Measurements from ENCODE around the gene ZNF688. TPM values are rescaled to one million over a fixed set of nuclear protein-coding genes. Genes with fewer than 3 reads are reported as not detected.

ZNF688 gene
- total and polyA plus RNA-seq, 2 experiments from 2014 or later = 4.0 to 4.4 TPM

DNA sequence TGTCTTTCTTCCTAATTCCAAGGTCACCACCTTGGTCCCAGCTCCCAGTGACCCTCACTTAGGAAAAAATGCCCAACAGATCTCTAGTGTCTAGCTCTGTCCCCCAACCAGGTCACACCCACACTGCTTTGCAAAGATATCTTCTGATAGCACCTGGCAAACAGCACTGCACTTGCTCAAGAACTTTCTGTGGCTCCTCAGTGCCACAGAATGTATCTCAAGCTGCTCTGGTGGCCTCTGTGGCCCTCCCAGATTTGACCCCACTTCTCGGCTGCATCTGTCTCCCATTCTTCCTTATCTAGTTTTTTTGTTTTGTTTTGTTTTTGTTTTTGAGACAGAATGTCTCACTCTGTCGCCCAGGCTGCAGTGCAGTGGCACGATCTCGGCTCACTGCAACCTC lies 5.0 kb downstream of the ZNF688 start (continued):
- TF ChIP-seq NANOG (IDR thresholded peaks at IDR 0.05; ENCODE audit: borderline replicate concordance) (no peak), EZH2 (IDR thresholded peaks at IDR 0.05; ENCODE audit: low read depth, unreplicated experiment) (no peak), POLR2AphosphoS5 (IDR thresholded peaks at IDR 0.05; ENCODE audit: low read depth) (no peak), CREB1 (CRISPR knock-in tag; IDR thresholded peaks at IDR 0.05; ENCODE audit: low read depth) (no peak), EZH2phosphoT487 (IDR thresholded peaks at IDR 0.05; ENCODE audit: unreplicated experiment) (no peak), ZNF114 (CRISPR knock-in tag; IDR thresholded peaks at IDR 0.05) (no peak), ZNF331 (CRISPR knock-in tag; IDR thresholded peaks at IDR 0.05; ENCODE audit: low read depth) (no peak)
- TF ChIP-seq, protein P1, sequence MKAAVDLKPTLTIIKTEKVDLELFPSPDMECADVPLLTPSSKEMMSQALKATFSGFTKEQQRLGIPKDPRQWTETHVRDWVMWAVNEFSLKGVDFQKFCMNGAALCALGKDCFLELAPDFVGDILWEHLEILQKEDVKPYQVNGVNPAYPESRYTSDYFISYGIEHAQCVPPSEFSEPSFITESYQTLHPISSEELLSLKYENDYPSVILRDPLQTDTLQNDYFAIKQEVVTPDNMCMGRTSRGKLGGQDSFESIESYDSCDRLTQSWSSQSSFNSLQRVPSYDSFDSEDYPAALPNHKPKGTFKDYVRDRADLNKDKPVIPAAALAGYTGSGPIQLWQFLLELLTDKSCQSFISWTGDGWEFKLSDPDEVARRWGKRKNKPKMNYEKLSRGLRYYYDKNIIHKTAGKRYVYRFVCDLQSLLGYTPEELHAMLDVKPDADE (IDR thresholded peaks at IDR 0.05) = no peak
- TF ChIP-seq, protein P2, sequence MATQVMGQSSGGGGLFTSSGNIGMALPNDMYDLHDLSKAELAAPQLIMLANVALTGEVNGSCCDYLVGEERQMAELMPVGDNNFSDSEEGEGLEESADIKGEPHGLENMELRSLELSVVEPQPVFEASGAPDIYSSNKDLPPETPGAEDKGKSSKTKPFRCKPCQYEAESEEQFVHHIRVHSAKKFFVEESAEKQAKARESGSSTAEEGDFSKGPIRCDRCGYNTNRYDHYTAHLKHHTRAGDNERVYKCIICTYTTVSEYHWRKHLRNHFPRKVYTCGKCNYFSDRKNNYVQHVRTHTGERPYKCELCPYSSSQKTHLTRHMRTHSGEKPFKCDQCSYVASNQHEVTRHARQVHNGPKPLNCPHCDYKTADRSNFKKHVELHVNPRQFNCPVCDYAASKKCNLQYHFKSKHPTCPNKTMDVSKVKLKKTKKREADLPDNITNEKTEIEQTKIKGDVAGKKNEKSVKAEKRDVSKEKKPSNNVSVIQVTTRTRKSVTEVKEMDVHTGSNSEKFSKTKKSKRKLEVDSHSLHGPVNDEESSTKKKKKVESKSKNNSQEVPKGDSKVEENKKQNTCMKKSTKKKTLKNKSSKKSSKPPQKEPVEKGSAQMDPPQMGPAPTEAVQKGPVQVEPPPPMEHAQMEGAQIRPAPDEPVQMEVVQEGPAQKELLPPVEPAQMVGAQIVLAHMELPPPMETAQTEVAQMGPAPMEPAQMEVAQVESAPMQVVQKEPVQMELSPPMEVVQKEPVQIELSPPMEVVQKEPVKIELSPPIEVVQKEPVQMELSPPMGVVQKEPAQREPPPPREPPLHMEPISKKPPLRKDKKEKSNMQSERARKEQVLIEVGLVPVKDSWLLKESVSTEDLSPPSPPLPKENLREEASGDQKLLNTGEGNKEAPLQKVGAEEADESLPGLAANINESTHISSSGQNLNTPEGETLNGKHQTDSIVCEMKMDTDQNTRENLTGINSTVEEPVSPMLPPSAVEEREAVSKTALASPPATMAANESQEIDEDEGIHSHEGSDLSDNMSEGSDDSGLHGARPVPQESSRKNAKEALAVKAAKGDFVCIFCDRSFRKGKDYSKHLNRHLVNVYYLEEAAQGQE (IDR thresholded peaks at IDR 0.05; ENCODE audit: unreplicated experiment) = no peak

DNA sequence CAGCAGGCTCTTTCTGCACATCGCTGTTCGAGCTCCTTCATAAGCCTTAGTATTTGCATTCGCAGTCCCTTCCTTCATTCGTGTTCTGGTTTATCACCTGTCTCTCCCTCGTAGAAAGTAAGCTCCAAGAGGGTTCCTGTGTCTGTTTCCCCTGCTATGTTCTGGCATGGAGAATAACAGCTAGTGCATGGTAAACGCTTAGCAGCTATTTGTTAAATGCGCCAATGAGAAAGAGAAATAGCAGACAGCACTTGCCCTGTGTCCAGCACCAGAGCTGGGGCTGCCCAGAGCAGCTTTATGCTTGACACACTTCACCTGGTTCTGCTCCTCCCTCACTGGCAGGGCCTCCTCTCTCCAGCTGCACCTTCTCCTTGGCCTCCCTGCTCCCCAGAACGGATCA lies 5.5 kb downstream of the ZNF688 start:
- Histone ChIP-seq H3K27ac (ENCODE audit: low read depth) (no peak overlapping the region), H3K36me3 (ENCODE audit: insufficient read depth) (no peaks in the 10 kb centered on the region), H3F3A (replicated peaks; ENCODE audit: low read depth) (0 out of 2 replicates have a peak, but pooled peaks cover 5% of the 10 kb centered on the region), H3K27me3 (ENCODE audit: insufficient read depth) (no peaks in the 10 kb centered on the region), H3K79me2 (replicated peaks; ENCODE audit: insufficient read depth) (no peaks in the 10 kb centered on the region), H2AFZ (no peak overlapping the region), H4K20me1 (replicated peaks; ENCODE audit: insufficient read depth) (no peaks in the 10 kb centered on the region), H3K4me2 (no peak overlapping the region), H3K4me3 (no peak overlapping the region), H3K4me1 (ENCODE audit: insufficient read depth) (peaks cover 21% of the 10 kb centered on the region), H3K9me2 (ENCODE audit: insufficient read depth) (no peaks in the 10 kb centered on the region)
- H3K9me3 Mint-ChIP-seq = no peaks in the 10 kb centered on the region; the same call in 2 of the 3 replicates
- no peaks in the 10 kb centered on the region for H3K36me3 Mint-ChIP-seq (ENCODE audit: low read depth)
- ATAC-seq = no peak
- no peak overlapping the region for H3K27ac Mint-ChIP-seq
- no peak overlapping the region for H3K4me3 Mint-ChIP-seq
- H3K27me3 Mint-ChIP-seq (ENCODE audit: insufficient read depth, low read depth, poor library complexity) = peaks cover 16% of the 10 kb centered on the region
- no peak for DNase-seq (ENCODE audit: low spot score)
- peaks cover 16% of the 10 kb centered on the region for H3K4me1 Mint-ChIP-seq
- TF ChIP-seq STAT1 (IDR thresholded peaks at IDR 0.05; ENCODE audit: unreplicated experiment) = no peak
- TF ChIP-seq EZH2 (IDR thresholded peaks at IDR 0.05; ENCODE audit: low read depth, unreplicated experiment) = no peak
- TF ChIP-seq NANOG (IDR thresholded peaks at IDR 0.05; ENCODE audit: borderline replicate concordance) = no peak
- TF ChIP-seq, protein P3, sequence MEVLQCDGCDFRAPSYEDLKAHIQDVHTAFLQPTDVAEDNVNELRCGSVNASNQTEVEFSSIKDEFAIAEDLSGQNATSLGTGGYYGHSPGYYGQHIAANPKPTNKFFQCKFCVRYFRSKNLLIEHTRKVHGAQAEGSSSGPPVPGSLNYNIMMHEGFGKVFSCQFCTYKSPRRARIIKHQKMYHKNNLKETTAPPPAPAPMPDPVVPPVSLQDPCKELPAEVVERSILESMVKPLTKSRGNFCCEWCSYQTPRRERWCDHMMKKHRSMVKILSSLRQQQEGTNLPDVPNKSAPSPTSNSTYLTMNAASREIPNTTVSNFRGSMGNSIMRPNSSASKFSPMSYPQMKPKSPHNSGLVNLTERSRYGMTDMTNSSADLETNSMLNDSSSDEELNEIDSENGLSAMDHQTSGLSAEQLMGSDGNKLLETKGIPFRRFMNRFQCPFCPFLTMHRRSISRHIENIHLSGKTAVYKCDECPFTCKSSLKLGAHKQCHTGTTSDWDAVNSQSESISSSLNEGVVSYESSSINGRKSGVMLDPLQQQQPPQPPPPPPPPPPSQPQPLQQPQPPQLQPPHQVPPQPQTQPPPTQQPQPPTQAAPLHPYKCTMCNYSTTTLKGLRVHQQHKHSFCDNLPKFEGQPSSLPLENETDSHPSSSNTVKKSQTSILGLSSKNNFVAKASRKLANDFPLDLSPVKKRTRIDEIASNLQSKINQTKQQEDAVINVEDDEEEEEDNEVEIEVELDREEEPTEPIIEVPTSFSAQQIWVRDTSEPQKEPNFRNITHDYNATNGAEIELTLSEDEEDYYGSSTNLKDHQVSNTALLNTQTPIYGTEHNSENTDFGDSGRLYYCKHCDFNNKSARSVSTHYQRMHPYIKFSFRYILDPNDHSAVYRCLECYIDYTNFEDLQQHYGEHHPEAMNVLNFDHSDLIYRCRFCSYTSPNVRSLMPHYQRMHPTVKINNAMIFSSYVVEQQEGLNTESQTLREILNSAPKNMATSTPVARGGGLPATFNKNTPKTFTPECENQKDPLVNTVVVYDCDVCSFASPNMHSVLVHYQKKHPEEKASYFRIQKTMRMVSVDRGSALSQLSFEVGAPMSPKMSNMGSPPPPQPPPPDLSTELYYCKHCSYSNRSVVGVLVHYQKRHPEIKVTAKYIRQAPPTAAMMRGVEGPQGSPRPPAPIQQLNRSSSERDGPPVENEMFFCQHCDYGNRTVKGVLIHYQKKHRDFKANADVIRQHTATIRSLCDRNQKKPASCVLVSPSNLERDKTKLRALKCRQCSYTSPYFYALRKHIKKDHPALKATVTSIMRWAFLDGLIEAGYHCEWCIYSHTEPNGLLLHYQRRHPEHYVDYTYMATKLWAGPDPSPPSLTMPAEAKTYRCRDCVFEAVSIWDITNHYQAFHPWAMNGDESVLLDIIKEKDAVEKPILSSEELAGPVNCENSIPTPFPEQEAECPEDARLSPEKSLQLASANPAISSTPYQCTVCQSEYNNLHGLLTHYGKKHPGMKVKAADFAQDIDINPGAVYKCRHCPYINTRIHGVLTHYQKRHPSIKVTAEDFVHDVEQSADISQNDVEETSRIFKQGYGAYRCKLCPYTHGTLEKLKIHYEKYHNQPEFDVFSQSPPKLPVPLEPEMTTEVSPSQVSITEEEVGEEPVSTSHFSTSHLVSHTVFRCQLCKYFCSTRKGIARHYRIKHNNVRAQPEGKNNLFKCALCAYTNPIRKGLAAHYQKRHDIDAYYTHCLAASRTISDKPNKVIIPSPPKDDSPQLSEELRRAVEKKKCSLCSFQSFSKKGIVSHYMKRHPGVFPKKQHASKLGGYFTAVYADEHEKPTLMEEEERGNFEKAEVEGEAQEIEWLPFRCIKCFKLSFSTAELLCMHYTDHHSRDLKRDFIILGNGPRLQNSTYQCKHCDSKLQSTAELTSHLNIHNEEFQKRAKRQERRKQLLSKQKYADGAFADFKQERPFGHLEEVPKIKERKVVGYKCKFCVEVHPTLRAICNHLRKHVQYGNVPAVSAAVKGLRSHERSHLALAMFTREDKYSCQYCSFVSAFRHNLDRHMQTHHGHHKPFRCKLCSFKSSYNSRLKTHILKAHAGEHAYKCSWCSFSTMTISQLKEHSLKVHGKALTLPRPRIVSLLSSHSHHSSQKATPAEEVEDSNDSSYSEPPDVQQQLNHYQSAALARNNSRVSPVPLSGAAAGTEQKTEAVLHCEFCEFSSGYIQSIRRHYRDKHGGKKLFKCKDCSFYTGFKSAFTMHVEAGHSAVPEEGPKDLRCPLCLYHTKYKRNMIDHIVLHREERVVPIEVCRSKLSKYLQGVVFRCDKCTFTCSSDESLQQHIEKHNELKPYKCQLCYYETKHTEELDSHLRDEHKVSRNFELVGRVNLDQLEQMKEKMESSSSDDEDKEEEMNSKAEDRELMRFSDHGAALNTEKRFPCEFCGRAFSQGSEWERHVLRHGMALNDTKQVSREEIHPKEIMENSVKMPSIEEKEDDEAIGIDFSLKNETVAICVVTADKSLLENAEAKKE (CRISPR knock-in tag; IDR thresholded peaks at IDR 0.05) = no peak
- no peak for TF ChIP-seq JUNB (IDR thresholded peaks at IDR 0.05; ENCODE audit: unreplicated experiment)
- TF ChIP-seq, protein P4, sequence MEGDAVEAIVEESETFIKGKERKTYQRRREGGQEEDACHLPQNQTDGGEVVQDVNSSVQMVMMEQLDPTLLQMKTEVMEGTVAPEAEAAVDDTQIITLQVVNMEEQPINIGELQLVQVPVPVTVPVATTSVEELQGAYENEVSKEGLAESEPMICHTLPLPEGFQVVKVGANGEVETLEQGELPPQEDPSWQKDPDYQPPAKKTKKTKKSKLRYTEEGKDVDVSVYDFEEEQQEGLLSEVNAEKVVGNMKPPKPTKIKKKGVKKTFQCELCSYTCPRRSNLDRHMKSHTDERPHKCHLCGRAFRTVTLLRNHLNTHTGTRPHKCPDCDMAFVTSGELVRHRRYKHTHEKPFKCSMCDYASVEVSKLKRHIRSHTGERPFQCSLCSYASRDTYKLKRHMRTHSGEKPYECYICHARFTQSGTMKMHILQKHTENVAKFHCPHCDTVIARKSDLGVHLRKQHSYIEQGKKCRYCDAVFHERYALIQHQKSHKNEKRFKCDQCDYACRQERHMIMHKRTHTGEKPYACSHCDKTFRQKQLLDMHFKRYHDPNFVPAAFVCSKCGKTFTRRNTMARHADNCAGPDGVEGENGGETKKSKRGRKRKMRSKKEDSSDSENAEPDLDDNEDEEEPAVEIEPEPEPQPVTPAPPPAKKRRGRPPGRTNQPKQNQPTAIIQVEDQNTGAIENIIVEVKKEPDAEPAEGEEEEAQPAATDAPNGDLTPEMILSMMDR (conservative IDR thresholded peaks at IDR 0.05; ENCODE audit: low read depth in 2 of 2) = no peak
- no peak for TF ChIP-seq POLR2AphosphoS5 (IDR thresholded peaks at IDR 0.05; ENCODE audit: low read depth)

All from GM23338 (cell line).